MCF 10A (cell line): ENCODE results near the gene PALLD. TPM values are rescaled to one million over a fixed set of nuclear protein-coding genes. Genes with fewer than 3 reads are reported as not detected.

ENCODE experiments used
- BruUV-seq: library from RNA; stranded (reverse); fragments of 400-500 nt; replicated peaks from 2 replicates; lab custom pipeline; 2021; lab: Mats Ljungman, UMichigan
- CTCF ChIA-PET: fragments of 300-600 bp; sonication (Branson Sonifier 250); formaldehyde crosslinking; extraction: SDS; loops from one replicate; lab custom pipeline; 2021; ENCODE audit warnings: antibody characterized with exemption, inconsistent platforms; lab: Yijun Ruan, JAX
- POLR2A ChIA-PET: fragments of 300-600, 350-650 bp; sonication (Branson Sonifier 250); formaldehyde crosslinking; extraction: SDS; loops from one replicate; lab custom pipeline; 2020; ENCODE audit warnings: antibody characterized with exemption, inconsistent platforms; lab: Yijun Ruan, JAX
- DNase-seq: peaks from one replicate; pipeline ENCODE4 v3.0.0-alpha.2; 2018; ENCODE audit not compliant: unreplicated experiment
- H3K27ac Mint-ChIP-seq: one replicate; pipeline ENCODE4 v1.8.0; 2022; ENCODE audit warnings: mild to moderate bottlenecking, low read depth, mixed read lengths; ENCODE audit not compliant: unreplicated experiment
- H3K27me3 Mint-ChIP-seq: one replicate; pipeline ENCODE4 v1.8.0; 2022; ENCODE audit warnings: mixed read lengths; ENCODE audit not compliant: insufficient read depth, unreplicated experiment
- H3K36me3 Mint-ChIP-seq: one replicate; pipeline ENCODE4 v1.8.0; 2022; ENCODE audit warnings: mild to moderate bottlenecking, moderate library complexity, mixed read lengths; ENCODE audit not compliant: insufficient read depth, unreplicated experiment
- H3K4me1 Mint-ChIP-seq: one replicate; pipeline ENCODE4 v1.8.0; 2022; ENCODE audit warnings: mixed read lengths; ENCODE audit not compliant: insufficient read depth, unreplicated experiment
- H3K4me3 Mint-ChIP-seq: one replicate; pipeline ENCODE4 v1.8.0; 2022; ENCODE audit warnings: mild to moderate bottlenecking, moderate library complexity, mixed read lengths; ENCODE audit not compliant: unreplicated experiment
- H3K9me3 Mint-ChIP-seq: one replicate; pipeline ENCODE4 v1.8.0; 2022; ENCODE audit warnings: mixed read lengths; ENCODE audit not compliant: unreplicated experiment
- intact Hi-C: fragments of 100-400 bp; cut with micrococcal nuclease; formaldehyde crosslinking; loops from 2 replicates; pipeline ENCODE4 v1.14.1; 2022
- total RNA-seq: library from RNA; stranded (reverse); gene quantifications from 2 replicates; pipeline ENCODE4 v1.2.3, GENCODE V29; 2022
- TF ChIP-seq, protein P1 (sequence below): fragments of 200-600 bp; IDR thresholded peaks from one replicate; pipeline ENCODE4 v1.8.0; 2022; ENCODE audit warnings: antibody characterized with exemption, mild to moderate bottlenecking; ENCODE audit not compliant: unreplicated experiment

PALLD gene
- total RNA-seq, 1 experiment from 2014 or later: 191 TPM

- intact Hi-C loops: no loop called here
- Mint-ChIP-seq H3K9me3 (no peaks in the 10 kb centered on the region), H3K4me3 (no peak overlapping the region), H3K27ac (peak overlapping the region; percentile 57), H3K4me1 (peaks cover 29% of the 10 kb centered on the region), H3K36me3 (peaks cover 10% of the 10 kb centered on the region), H3K27me3 (no peaks in the 10 kb centered on the region)
- TF ChIP-seq, protein P1, sequence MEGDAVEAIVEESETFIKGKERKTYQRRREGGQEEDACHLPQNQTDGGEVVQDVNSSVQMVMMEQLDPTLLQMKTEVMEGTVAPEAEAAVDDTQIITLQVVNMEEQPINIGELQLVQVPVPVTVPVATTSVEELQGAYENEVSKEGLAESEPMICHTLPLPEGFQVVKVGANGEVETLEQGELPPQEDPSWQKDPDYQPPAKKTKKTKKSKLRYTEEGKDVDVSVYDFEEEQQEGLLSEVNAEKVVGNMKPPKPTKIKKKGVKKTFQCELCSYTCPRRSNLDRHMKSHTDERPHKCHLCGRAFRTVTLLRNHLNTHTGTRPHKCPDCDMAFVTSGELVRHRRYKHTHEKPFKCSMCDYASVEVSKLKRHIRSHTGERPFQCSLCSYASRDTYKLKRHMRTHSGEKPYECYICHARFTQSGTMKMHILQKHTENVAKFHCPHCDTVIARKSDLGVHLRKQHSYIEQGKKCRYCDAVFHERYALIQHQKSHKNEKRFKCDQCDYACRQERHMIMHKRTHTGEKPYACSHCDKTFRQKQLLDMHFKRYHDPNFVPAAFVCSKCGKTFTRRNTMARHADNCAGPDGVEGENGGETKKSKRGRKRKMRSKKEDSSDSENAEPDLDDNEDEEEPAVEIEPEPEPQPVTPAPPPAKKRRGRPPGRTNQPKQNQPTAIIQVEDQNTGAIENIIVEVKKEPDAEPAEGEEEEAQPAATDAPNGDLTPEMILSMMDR: no peak
- DNase-seq: peak; percentile 50
- BruUV-seq: no TSS peak
- CTCF ChIA-PET: interaction anchor here (0.8 to 2.0 kb wide), 2 partner anchors 8 to 75 kb away, joined by 3 to 6 read pairs; no protein-coding TSS in a partner anchor
- POLR2A ChIA-PET: interaction anchor here (0.6 to 1.4 kb wide), 3 partner anchors 63 to 347 kb away, joined by 3 to 5 read pairs (median 3); no protein-coding TSS in a partner anchor
Measured at GRCh38 chr4:168664242-168664891, 167.5 kb downstream of the PALLD start.

- Mint-ChIP-seq H3K4me3 (no peak overlapping the region), H3K36me3 (peaks cover 11% of the 10 kb centered on the region), H3K27me3 (no peaks in the 10 kb centered on the region), H3K27ac (peak overlapping the region; percentile 63), H3K4me1 (peaks cover 29% of the 10 kb centered on the region), H3K9me3 (no peaks in the 10 kb centered on the region)
- ChIA-PET CTCF (interaction anchor here (0.9 to 2.0 kb wide), 5 partner anchors 10 to 83 kb away, joined by 3 to 6 read pairs (median 4); no protein-coding TSS in a partner anchor), POLR2A (interaction anchor here (0.7 to 1.3 kb wide), 4 partner anchors 9 to 165 kb away, joined by 3 to 4 read pairs (median 3); no protein-coding TSS in a partner anchor)
- DNase-seq: peak; percentile 8
- intact Hi-C loops: no loop called here
- BruUV-seq: no TSS peak
- TF ChIP-seq, protein P1: no peak
Measured at GRCh38 chr4:168666531-168666930, 169.7 kb downstream of the PALLD start.

GRCh38 chr4:168667376-168667775 lies 170.5 kb downstream of the PALLD start:
- BruUV-seq: no TSS peak
- Mint-ChIP-seq H3K4me1 (peaks cover 29% of the 10 kb centered on the region), H3K9me3 (no peaks in the 10 kb centered on the region), H3K4me3 (no peak overlapping the region), H3K27ac (no peak overlapping the region), H3K36me3 (peaks cover 11% of the 10 kb centered on the region), H3K27me3 (no peaks in the 10 kb centered on the region)
- CTCF ChIA-PET: no interaction called here
- DNase-seq: no peak
- intact Hi-C loops: no loop called here
- TF ChIP-seq, protein P1: no peak
- POLR2A ChIA-PET: interaction anchor here (0.7 kb wide), 1 partner anchor 10 kb away, joined by 3 read pairs; no protein-coding TSS in a partner anchor

- POLR2A ChIA-PET: no interaction called here
Measured at GRCh38 chr4:168667921-168668320, 171.1 kb downstream of the PALLD start.

More at GRCh38 chr4:168667921-168668320, 171.1 kb downstream of the PALLD start:
- H3K36me3 Mint-ChIP-seq: peaks cover 11% of the 10 kb centered on the region
- H3K27me3 Mint-ChIP-seq: no peaks in the 10 kb centered on the region
- CTCF ChIA-PET: no interaction called here
- BruUV-seq: no TSS peak
- DNase-seq: no peak
- H3K4me1 Mint-ChIP-seq: peaks cover 27% of the 10 kb centered on the region
- intact Hi-C loops: no loop called here
- TF ChIP-seq, protein P1: no peak
- H3K4me3 Mint-ChIP-seq: no peak overlapping the region
- H3K9me3 Mint-ChIP-seq: no peaks in the 10 kb centered on the region
- H3K27ac Mint-ChIP-seq: no peak overlapping the region
